ENCODE results near the gene NLRP10.

The NLRP10 gene

DNA sequence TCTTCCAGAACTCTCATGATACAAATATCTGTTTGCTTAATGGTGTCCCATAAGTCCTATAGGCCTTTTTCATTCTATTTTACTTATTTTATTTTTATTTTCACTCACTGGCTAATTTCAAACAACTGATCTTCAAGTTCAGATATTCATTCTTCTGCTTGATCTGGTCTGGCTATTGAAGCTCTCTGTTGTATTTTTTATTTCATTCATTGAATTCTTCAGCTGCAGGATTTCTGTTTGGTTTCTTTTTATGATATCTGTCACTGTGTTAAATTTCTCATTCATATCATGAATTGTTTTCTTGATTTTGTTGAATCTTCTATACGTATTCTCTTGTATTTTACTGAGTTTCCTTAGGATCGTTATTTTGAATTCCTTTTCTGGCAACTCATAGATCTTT lies 21.1 kb downstream of the NLRP10 start:
- no peak for DNase-seq (ENCODE audit: low spot score)
- TF ChIP-seq, protein P1, sequence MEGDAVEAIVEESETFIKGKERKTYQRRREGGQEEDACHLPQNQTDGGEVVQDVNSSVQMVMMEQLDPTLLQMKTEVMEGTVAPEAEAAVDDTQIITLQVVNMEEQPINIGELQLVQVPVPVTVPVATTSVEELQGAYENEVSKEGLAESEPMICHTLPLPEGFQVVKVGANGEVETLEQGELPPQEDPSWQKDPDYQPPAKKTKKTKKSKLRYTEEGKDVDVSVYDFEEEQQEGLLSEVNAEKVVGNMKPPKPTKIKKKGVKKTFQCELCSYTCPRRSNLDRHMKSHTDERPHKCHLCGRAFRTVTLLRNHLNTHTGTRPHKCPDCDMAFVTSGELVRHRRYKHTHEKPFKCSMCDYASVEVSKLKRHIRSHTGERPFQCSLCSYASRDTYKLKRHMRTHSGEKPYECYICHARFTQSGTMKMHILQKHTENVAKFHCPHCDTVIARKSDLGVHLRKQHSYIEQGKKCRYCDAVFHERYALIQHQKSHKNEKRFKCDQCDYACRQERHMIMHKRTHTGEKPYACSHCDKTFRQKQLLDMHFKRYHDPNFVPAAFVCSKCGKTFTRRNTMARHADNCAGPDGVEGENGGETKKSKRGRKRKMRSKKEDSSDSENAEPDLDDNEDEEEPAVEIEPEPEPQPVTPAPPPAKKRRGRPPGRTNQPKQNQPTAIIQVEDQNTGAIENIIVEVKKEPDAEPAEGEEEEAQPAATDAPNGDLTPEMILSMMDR (IDR thresholded peaks at IDR 0.05; ENCODE audit: borderline replicate concordance, control extremely low read depth, extremely low read depth, insufficient read depth, missing control alignments), result no peak
- in situ Hi-C loops (cut with MboI; ENCODE audit: low sequenced_read_pairs, unreplicated experiment), result no loop called here

DNA sequence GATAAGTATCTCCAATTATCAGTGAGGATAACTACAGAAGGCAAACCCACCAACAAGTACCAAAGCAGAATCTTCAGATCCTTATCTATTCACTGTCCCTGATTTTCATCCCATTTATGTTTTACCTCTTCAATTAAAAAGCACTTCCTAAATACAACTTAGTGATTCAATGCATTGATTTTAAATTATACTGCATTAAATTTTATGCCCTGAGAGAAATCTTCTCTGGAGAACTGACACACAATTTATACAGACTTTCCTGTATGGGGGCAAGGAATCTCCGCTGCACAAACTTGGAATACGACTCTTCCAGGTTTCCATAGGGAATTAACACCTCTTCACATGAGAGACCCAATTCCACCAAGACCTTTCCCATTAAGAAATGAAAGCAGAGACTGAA lies 23.6 kb downstream of the NLRP10 start, which contains the start of gene OR10A3:
Gene OR10A3, minus strand, starts transcription at position 101 of the 400 bp plus-strand sequence. CDS start 2,188 bp downstream, outside the sequence.
- TF ChIP-seq, protein P1 (IDR thresholded peaks at IDR 0.05; ENCODE audit: borderline replicate concordance, control extremely low read depth, extremely low read depth, insufficient read depth, missing control alignments), result no peak
- DNase-seq (ENCODE audit: low spot score), result no peak
- in situ Hi-C loops (cut with MboI; ENCODE audit: low sequenced_read_pairs, unreplicated experiment), result no loop called here

DNA sequence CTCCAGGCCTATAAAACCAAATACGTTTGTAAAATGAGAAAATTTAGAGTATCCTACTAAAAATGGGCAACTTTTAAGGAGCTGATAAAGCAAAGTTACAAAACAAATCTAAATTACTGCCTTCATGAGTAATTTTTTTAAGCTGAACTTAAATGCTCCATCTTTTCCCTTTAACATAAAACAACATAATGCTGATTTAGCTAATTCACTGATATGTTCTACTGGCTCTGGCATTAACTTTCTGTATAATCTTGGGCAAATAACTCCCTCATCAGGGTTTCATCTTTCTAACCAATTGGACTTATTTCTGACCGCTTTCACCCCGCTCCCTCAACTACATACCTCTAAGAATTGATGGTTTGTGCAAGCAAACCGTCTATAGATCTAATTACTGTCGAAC lies 24.1 kb downstream of the NLRP10 start:
- TF ChIP-seq, protein P1 (IDR thresholded peaks at IDR 0.05; ENCODE audit: borderline replicate concordance, control extremely low read depth, extremely low read depth, insufficient read depth, missing control alignments), result no peak
- DNase-seq (ENCODE audit: low spot score), result no peak
- in situ Hi-C loops (cut with MboI; ENCODE audit: low sequenced_read_pairs, unreplicated experiment), result no loop called here

DNA sequence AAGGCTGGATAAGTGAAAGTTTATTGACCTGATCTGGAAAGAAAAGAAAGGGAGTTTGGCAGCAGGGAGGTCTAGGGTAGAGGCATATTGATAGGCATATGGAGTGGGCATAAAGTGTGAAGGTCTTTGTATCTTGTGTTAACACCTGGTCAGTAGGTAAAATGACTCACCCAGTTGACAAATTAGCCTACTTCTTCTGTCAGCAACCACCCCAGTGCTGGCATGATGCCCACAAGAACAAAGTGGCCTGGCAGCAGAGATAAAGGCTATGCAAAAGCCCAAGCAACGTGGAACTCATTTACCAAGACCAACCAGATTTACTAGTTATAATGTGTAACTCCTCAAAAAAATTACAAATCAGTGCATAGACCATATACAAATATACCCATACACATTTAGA lies 28.6 kb downstream of the NLRP10 start:
- in situ Hi-C loops (cut with MboI; ENCODE audit: low sequenced_read_pairs, unreplicated experiment), result no loop called here
- no peak for DNase-seq (ENCODE audit: low spot score)
- TF ChIP-seq, protein P1 (IDR thresholded peaks at IDR 0.05; ENCODE audit: borderline replicate concordance, control extremely low read depth, extremely low read depth, insufficient read depth, missing control alignments), result no peak

DNA sequence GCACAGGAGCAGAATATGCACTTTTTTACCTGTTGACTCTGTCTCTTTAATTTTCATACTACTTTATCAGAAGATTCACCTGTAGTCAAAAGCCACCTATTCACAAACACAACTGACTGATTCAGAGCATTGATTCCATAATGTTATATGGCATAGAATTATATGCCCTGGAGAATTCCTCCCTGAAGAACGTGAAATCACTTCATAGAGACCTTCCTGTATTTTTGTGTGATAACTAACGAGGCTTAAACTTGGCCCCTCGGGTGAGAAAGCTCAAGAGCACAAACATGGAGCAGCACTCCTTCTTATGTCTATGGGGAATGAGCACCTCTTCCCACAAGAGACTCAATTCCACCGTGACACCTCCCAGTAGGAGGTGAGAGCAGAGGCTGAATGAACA lies 34.1 kb downstream of the NLRP10 start, which contains the start of gene OR10A6:
Gene OR10A6, minus strand, starts transcription at position 101 of the 400 bp plus-strand sequence. CDS start 2,606 bp downstream, outside the sequence.
- in situ Hi-C loops (cut with MboI; ENCODE audit: low sequenced_read_pairs, unreplicated experiment), result no loop called here
- TF ChIP-seq, protein P1 (IDR thresholded peaks at IDR 0.05; ENCODE audit: borderline replicate concordance, control extremely low read depth, extremely low read depth, insufficient read depth, missing control alignments), result no peak
- no peak for DNase-seq (ENCODE audit: low spot score)

DNA sequence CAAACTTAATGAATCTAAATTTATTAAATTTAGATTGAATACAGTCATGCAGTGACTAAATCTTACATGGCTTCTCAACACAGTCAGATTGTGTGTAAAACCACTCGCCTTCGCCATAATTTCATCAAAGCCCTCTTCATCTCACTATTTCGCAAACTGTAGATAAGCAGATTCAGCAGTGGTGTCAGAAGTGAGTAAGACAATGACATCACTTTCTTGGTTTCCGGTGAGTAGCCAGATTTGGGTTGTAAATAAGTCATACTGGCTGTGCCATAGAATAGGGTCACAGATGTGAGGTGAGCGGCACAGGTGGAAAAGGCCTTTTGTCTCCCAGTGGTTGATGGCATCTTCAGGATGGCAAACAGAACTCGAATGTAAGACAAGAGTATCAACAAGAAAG lies 37.6 kb downstream of the NLRP10 start:
- TF ChIP-seq, protein P1 (IDR thresholded peaks at IDR 0.05; ENCODE audit: borderline replicate concordance, control extremely low read depth, extremely low read depth, insufficient read depth, missing control alignments), result no peak
- DNase-seq (ENCODE audit: low spot score), result no peak
- in situ Hi-C loops (cut with MboI; ENCODE audit: low sequenced_read_pairs, unreplicated experiment), result no loop called here

Data from GM13976 (cell line).